Mesothelial cell of epicardium (in vitro differentiated cells): ENCODE measurements around the gene ADRB1. TPM values are rescaled to one million over a fixed set of nuclear protein-coding genes. Genes with fewer than 3 reads are reported as not detected.

Experiments
- DNase-seq, 2 experiments: peaks; one replicate each; pipeline ENCODE4 v3.0.0; 2021; ENCODE audit warnings: low spot score in 2 of 2; ENCODE audit not compliant: unreplicated experiment in 2 of 2
- H3K27ac Mint-ChIP-seq: 2 replicates; pipeline ENCODE4 v1.8.0; 2021; ENCODE audit warnings: mixed read lengths
- H3K27me3 Mint-ChIP-seq: 2 replicates; pipeline ENCODE4 v1.8.0; 2021; ENCODE audit warnings: low read depth, mixed read lengths
- H3K36me3 Mint-ChIP-seq: 2 replicates; pipeline ENCODE4 v1.8.0; 2021; ENCODE audit warnings: mixed read lengths
- H3K4me1 Mint-ChIP-seq: 2 replicates; pipeline ENCODE4 v1.8.0; 2021; ENCODE audit warnings: mixed read lengths
- H3K4me3 Mint-ChIP-seq: 2 replicates; pipeline ENCODE4 v1.8.0; 2021; ENCODE audit warnings: mild to moderate bottlenecking, moderate library complexity, mixed read lengths
- H3K9me3 Mint-ChIP-seq: 2 replicates; pipeline ENCODE4 v1.8.0; 2021; ENCODE audit warnings: mixed read lengths
- total RNA-seq: library from RNA; stranded (reverse); gene quantifications from 3 replicates; pipeline ENCODE4 v1.2.1, GENCODE V29; 2021
- TF ChIP-seq, protein P1 (sequence below): fragments of 200-600 bp; sonication (generic); IDR thresholded peaks from one replicate; pipeline ENCODE4 v1.5.0; 2021; ENCODE audit warnings: antibody characterized with exemption; ENCODE audit not compliant: unreplicated experiment

ADRB1 gene
- total RNA-seq, 1 donor from 2014 or later: 0.18 TPM

DNA sequence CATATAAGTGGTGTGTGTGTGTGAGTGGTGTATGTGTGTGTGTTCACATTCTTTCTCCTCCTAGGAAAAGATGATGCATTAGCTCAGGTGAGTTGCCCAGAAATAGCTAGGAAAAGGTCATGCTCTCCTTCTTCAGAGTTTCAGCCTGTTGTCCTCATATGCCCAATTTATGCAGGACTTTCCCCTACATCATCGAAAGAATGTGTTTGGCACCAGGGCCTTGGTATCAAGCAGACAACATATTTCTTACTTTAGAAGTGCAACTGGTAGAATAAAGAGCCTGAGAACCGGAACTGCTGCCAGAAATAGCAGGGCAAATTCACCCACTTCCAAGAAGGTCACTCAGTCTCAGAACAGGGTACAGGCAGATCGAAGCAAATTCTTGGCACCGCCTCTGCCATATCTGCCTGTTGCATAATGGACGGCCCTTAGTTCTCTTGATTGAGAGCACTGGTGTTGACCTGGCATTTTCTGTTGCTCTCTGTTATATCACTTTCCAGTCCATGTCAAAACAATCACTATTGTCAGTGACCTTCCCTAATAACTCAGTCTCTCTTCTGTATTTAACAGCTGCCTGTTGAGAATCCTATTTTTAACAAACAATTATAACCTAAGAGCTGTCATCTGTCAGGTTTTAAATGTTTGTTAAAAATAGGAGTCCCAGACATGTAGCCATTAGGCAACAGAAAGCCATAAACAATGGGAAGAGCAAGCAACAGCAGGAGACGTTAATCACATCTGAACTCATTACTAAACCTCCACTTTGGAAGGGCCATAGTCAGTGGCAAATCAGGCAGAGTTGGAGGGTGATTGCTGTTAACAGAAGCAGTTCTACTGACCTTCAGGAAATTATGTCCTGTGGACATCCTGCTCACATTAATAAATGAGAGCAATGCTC is 20.7 kb downstream of the ADRB1 start:
- Mint-ChIP-seq H3K9me3 (no peaks in the 10 kb centered on the region), H3K4me1 (peaks cover 32% of the 10 kb centered on the region), H3K27ac (no peak overlapping the region), H3K36me3 (no peaks in the 10 kb centered on the region), H3K27me3 (peaks cover 7% of the 10 kb centered on the region), H3K4me3 (no peak overlapping the region)
- DNase-seq: no peak
- TF ChIP-seq, protein P1, sequence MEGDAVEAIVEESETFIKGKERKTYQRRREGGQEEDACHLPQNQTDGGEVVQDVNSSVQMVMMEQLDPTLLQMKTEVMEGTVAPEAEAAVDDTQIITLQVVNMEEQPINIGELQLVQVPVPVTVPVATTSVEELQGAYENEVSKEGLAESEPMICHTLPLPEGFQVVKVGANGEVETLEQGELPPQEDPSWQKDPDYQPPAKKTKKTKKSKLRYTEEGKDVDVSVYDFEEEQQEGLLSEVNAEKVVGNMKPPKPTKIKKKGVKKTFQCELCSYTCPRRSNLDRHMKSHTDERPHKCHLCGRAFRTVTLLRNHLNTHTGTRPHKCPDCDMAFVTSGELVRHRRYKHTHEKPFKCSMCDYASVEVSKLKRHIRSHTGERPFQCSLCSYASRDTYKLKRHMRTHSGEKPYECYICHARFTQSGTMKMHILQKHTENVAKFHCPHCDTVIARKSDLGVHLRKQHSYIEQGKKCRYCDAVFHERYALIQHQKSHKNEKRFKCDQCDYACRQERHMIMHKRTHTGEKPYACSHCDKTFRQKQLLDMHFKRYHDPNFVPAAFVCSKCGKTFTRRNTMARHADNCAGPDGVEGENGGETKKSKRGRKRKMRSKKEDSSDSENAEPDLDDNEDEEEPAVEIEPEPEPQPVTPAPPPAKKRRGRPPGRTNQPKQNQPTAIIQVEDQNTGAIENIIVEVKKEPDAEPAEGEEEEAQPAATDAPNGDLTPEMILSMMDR: no peak

DNA sequence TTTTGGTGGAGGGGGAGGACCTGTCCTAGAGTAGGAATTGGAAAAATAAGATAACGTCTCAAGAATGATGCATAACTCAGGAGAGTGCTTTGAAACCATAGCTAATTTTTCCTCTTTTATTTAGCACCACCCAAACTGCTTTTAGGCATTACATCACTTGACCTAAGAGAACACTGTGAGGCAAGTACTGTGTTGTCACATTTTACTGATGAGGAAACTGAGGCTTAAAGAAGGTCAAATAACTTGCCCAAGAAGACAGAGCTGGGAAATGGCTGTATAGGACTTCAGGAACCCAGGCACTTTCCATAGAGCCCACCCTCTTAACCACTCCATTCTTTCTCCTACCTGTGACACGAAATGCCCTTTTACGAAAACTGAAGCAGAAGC is 21.4 kb downstream of the ADRB1 start:
- H3K4me1 Mint-ChIP-seq: peaks cover 29% of the 10 kb centered on the region
- no peaks in the 10 kb centered on the region for H3K9me3 Mint-ChIP-seq
- H3K4me3 Mint-ChIP-seq: no peak overlapping the region
- H3K27ac Mint-ChIP-seq: no peak overlapping the region
- H3K27me3 Mint-ChIP-seq: peaks cover 7% of the 10 kb centered on the region
- TF ChIP-seq, protein P1: no peak
- DNase-seq: no peak
- H3K36me3 Mint-ChIP-seq: no peaks in the 10 kb centered on the region

DNA sequence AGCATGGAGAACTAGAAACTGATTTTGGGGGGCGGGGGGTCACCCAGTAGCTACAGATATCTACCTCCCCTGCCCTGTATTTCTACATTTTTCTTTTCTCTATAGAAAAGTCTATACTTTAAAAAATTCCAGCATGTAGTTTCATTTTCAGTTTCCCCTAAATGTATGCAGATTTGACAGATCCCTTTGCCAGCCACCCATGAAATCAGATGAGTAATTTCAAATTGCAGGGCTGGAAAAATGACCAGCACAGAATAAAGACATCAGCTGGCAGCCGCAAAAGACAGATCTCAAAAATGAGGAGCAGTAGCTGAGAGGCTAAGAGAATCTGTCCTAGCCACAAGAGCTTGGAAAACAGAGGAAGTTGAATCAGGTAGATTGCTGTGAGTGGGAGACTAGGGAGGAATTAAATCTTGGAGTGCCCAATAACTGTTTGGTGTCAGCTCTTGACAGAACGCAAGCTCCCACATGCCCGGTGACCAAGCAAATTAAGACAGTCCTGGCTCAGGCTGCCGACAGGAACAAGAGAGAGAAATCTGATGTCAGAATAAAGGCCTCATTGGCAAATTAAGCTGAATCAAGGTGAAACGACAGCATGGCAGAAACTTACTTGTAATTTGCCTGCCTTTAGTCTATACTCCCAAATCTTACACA is 24.5 kb downstream of the ADRB1 start:
- peaks cover 28% of the 10 kb centered on the region for H3K4me1 Mint-ChIP-seq
- no peak overlapping the region for H3K27ac Mint-ChIP-seq
- no peak overlapping the region for H3K4me3 Mint-ChIP-seq
- TF ChIP-seq, protein P1: no peak
- no peaks in the 10 kb centered on the region for H3K36me3 Mint-ChIP-seq
- peaks cover 6% of the 10 kb centered on the region for H3K27me3 Mint-ChIP-seq
- no peaks in the 10 kb centered on the region for H3K9me3 Mint-ChIP-seq
- no peak for DNase-seq

DNA sequence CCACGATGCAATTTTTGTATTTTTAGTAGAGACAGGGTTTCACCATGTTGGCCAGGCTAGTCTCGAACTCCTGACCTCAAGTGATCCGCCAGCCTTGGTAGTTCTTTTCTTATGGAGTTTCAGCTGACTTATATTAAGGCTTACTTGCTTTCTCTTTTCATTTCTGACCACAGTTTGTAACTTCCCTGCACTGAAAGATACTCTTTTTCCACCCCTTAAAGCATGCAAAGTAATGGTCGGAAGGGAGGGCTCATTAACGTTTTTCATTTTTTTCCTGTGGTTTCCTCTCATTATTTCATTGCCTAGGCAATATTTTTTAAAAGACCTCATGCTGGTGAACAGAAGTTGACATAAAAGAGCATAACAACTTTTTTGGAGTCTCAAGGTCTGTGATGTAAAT is 27.0 kb downstream of the ADRB1 start:
- TF ChIP-seq, protein P1: no peak
- Mint-ChIP-seq H3K9me3 (no peaks in the 10 kb centered on the region), H3K27me3 (peaks cover 2% of the 10 kb centered on the region), H3K4me3 (no peak overlapping the region), H3K36me3 (no peaks in the 10 kb centered on the region), H3K27ac (no peak overlapping the region), H3K4me1 (peaks cover 21% of the 10 kb centered on the region)
- DNase-seq: no peak

DNA sequence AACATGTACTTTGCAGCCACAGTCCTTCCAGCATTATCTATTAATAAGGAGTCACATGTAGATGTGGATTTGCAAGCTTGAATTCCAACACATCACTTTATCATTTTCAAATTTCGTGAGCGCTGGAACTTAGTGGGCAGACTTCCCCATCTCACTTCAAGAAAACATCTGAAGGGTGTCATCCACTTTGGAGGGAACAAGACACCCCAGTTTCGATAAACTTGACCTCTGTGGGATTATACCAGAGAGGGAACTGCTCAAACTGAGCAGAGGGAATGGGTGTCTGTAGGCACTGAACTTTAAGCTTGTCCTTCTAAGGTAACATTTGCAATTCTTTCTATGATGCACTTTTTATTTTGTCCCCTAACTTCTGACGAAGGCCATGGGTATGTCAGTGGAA is 27.5 kb downstream of the ADRB1 start:
- Mint-ChIP-seq H3K27me3 (peaks cover 2% of the 10 kb centered on the region), H3K4me1 (peaks cover 21% of the 10 kb centered on the region), H3K27ac (no peak overlapping the region), H3K9me3 (no peaks in the 10 kb centered on the region), H3K36me3 (no peaks in the 10 kb centered on the region), H3K4me3 (no peak overlapping the region)
- TF ChIP-seq, protein P1: no peak
- no peak for DNase-seq
